ENCODE results near the gene GALNT11. TPM values are rescaled to one million over a fixed set of nuclear protein-coding genes. Genes with fewer than 3 reads are reported as not detected.

Gene GALNT11
- total and polyA plus RNA-seq, 7 donors = 11.2 to 20.6 (median 15.8) TPM

GRCh38 chr7:152133804-152134203, 108.3 kb downstream of the GALNT11 start:
- no peak for TF ChIP-seq CTCF (IDR thresholded peaks at IDR 0.05)
- no peak for DNase-seq
- H3K27ac ChIP-seq = no peak overlapping the region
- peak in 2 of 4 donors; percentile 4 to 13 for ATAC-seq
- H3K4me3 ChIP-seq = no peak overlapping the region
- no peaks in the 10 kb centered on the region for H3K9me3 ChIP-seq
- intact Hi-C loops (cut with DNase I) = loop anchor here (5.0 kb wide), 2 partner anchors 43 to 93 kb away; no protein-coding TSS in a partner anchor
- H3K36me3 ChIP-seq (ENCODE audit: insufficient read depth in 1 of 2, low read depth in 1 of 2) = peaks cover 0 to 97% of the 10 kb centered on the region in 2 donors
- 92 to 98% (median 95%) methylated on average over 13 of the region's 13 CpGs for WGBS, 3 donors
- H3K27me3 ChIP-seq (ENCODE audit: insufficient read depth in 3 of 3, low read length in 2 of 3) = no peaks in the 10 kb centered on the region
- no peaks in the 10 kb centered on the region for H3K4me1 ChIP-seq

GRCh38 chr7:152136686-152137085, 111.2 kb downstream of the GALNT11 start:
- no peak for DNase-seq
- no peak for TF ChIP-seq CTCF (IDR thresholded peaks at IDR 0.05)
- H3K9me3 ChIP-seq = no peaks in the 10 kb centered on the region
- no peak overlapping the region for H3K4me3 ChIP-seq
- H3K27ac ChIP-seq = no peak overlapping the region
- no peaks in the 10 kb centered on the region for H3K27me3 ChIP-seq (ENCODE audit: insufficient read depth in 3 of 3, low read length in 2 of 3)
- WGBS, 3 donors = 55 to 63% (median 61%) methylated on average over 9 of the region's 9 CpGs
- ATAC-seq = peak in 1 of 4 donors; percentile 26
- peaks cover 0 to 98% of the 10 kb centered on the region in 2 donors for H3K36me3 ChIP-seq (ENCODE audit: insufficient read depth in 1 of 2, low read depth in 1 of 2)
- intact Hi-C loops (cut with DNase I) = no loop called here
- no peaks in the 10 kb centered on the region for H3K4me1 ChIP-seq

GRCh38 chr7:152137476-152138025, 112.1 kb downstream of the GALNT11 start:
- no peak overlapping the region for H3K27ac ChIP-seq
- H3K36me3 ChIP-seq (ENCODE audit: insufficient read depth in 1 of 2, low read depth in 1 of 2) = peaks cover 0 to 98% of the 10 kb centered on the region in 2 donors
- DNase-seq (no peak), ATAC-seq (no peak)
- no peak for TF ChIP-seq CTCF (IDR thresholded peaks at IDR 0.05)
- 71 to 83% (median 73%) methylated on average over 7 of the region's 7 CpGs for WGBS, 3 donors
- no peak overlapping the region for H3K4me3 ChIP-seq
- no peaks in the 10 kb centered on the region for H3K9me3 ChIP-seq
- intact Hi-C loops (cut with DNase I) = no loop called here
- no peaks in the 10 kb centered on the region for H3K27me3 ChIP-seq (ENCODE audit: insufficient read depth in 3 of 3, low read length in 2 of 3)
- no peaks in the 10 kb centered on the region for H3K4me1 ChIP-seq

- ATAC-seq (no peak), DNase-seq (no peak)
- Histone ChIP-seq H3K4me3 (no peak overlapping the region), H3K4me1 (no peaks in the 10 kb centered on the region), H3K27me3 (ENCODE audit: insufficient read depth in 3 of 3, low read length in 2 of 3) (no peaks in the 10 kb centered on the region), H3K36me3 (ENCODE audit: insufficient read depth in 1 of 2, low read depth in 1 of 2) (peaks cover 0 to 100% of the 10 kb centered on the region in 2 donors), H3K9me3 (no peaks in the 10 kb centered on the region), H3K27ac (no peak overlapping the region)
- WGBS, 3 donors = 94 to 98% (median 95%) methylated on average over 4 of the region's 4 CpGs
- TF ChIP-seq CTCF (IDR thresholded peaks at IDR 0.05) = no peak
- intact Hi-C loops (cut with DNase I) = loop anchor here in 1 of 2 donors (10.0 kb wide), 1 partner anchor 265 kb away; the partner anchor contains the start of gene PRKAG2
Measured at GRCh38 chr7:152140067-152140466, 114.6 kb downstream of the GALNT11 start.

- Histone ChIP-seq H3K4me1 (no peaks in the 10 kb centered on the region), H3K36me3 (ENCODE audit: insufficient read depth in 1 of 2, low read depth in 1 of 2) (peaks cover 0 to 100% of the 10 kb centered on the region in 2 donors), H3K4me3 (no peak overlapping the region), H3K27me3 (ENCODE audit: insufficient read depth in 3 of 3, low read length in 2 of 3) (no peaks in the 10 kb centered on the region), H3K27ac (no peak overlapping the region), H3K9me3 (no peaks in the 10 kb centered on the region)
- TF ChIP-seq CTCF (IDR thresholded peaks at IDR 0.05) = no peak
- WGBS, 3 donors = 92 to 93% (median 93%) methylated on average over 2 of the region's 2 CpGs
- intact Hi-C loops (cut with DNase I) = loop anchor here in 1 of 2 donors (10.0 kb wide), 1 partner anchor 266 kb away; the partner anchor contains the start of gene PRKAG2
- ATAC-seq (no peak), DNase-seq (no peak)
Measured at GRCh38 chr7:152140560-152140959, 115.1 kb downstream of the GALNT11 start.
